Chondrocyte (in vitro differentiated cells): ENCODE measurements around the gene HOTAIR. TPM values are rescaled to one million over a fixed set of nuclear protein-coding genes. Genes with fewer than 3 reads are reported as not detected.

Source experiments
- DNase-seq: peaks from one replicate; pipeline ENCODE4 v3.0.0; 2021; ENCODE audit warnings: mixed read lengths, low spot score
- H3K27ac Mint-ChIP-seq: one replicate; pipeline ENCODE4 v1.8.0; 2021; ENCODE audit warnings: mild to moderate bottlenecking, moderate library complexity, mixed read lengths; ENCODE audit not compliant: unreplicated experiment
- H3K27me3 Mint-ChIP-seq: 2 replicates; pipeline ENCODE4 v1.8.0; 2021; ENCODE audit warnings: low read depth, mixed read lengths
- H3K36me3 Mint-ChIP-seq: 2 replicates; pipeline ENCODE4 v1.8.0; 2021; ENCODE audit warnings: low read depth, mixed read lengths
- H3K4me1 Mint-ChIP-seq: 2 replicates; pipeline ENCODE4 v1.8.0; 2021; ENCODE audit warnings: low read depth, mild to moderate bottlenecking, mixed read lengths
- H3K4me3 Mint-ChIP-seq: one replicate; pipeline ENCODE4 v1.8.0; 2021; ENCODE audit warnings: mild to moderate bottlenecking, moderate library complexity, mixed read lengths; ENCODE audit not compliant: unreplicated experiment
- H3K9me3 Mint-ChIP-seq: 2 replicates; pipeline ENCODE4 v1.8.0; 2021; ENCODE audit warnings: low read depth, mixed read lengths
- CTCF ChIP-seq: fragments of 200-600 bp; sonication (generic); IDR thresholded peaks from 2 replicates; pipeline ENCODE4 v1.5.0; 2021; ENCODE audit warnings: antibody characterized with exemption, mild to moderate bottlenecking, moderate library complexity
- total RNA-seq: library from RNA; stranded (reverse); gene quantifications from 3 replicates; pipeline ENCODE4 v1.2.1, GENCODE V29; 2021

Gene HOTAIR
- total RNA-seq, 1 donor from 2014 or later = not detected

- peaks cover 91% of the 10 kb centered on the region for H3K27me3 Mint-ChIP-seq
- H3K27ac Mint-ChIP-seq = no peak overlapping the region
- no peak overlapping the region for H3K4me3 Mint-ChIP-seq
- peaks cover 3% of the 10 kb centered on the region for H3K36me3 Mint-ChIP-seq
- DNase-seq = no peak
- TF ChIP-seq CTCF = no peak
- no peaks in the 10 kb centered on the region for H3K4me1 Mint-ChIP-seq
- H3K9me3 Mint-ChIP-seq = no peaks in the 10 kb centered on the region
Observed at GRCh38 chr12:53983950-53984572, 9.3 kb upstream of the HOTAIR start.

GRCh38 chr12:53983568-53983949, 8.8 kb upstream of the HOTAIR start:
- Mint-ChIP-seq H3K4me3 (no peak overlapping the region), H3K27ac (no peak overlapping the region), H3K4me1 (no peaks in the 10 kb centered on the region), H3K36me3 (peaks cover 3% of the 10 kb centered on the region), H3K27me3 (peaks cover 91% of the 10 kb centered on the region), H3K9me3 (no peaks in the 10 kb centered on the region)
- no peak for TF ChIP-seq CTCF
- no peak for DNase-seq

GRCh38 chr12:53982648-53983567, 8.2 kb upstream of the HOTAIR start:
- H3K4me1 Mint-ChIP-seq = no peaks in the 10 kb centered on the region
- no peak for TF ChIP-seq CTCF
- H3K4me3 Mint-ChIP-seq = no peak overlapping the region
- H3K9me3 Mint-ChIP-seq = no peaks in the 10 kb centered on the region
- H3K36me3 Mint-ChIP-seq = peaks cover 3% of the 10 kb centered on the region
- no peak for DNase-seq
- no peak overlapping the region for H3K27ac Mint-ChIP-seq
- H3K27me3 Mint-ChIP-seq = peaks cover 90% of the 10 kb centered on the region

- no peak overlapping the region for H3K4me3 Mint-ChIP-seq
- no peak for DNase-seq
- peaks cover 89% of the 10 kb centered on the region for H3K27me3 Mint-ChIP-seq
- H3K9me3 Mint-ChIP-seq = no peaks in the 10 kb centered on the region
- peaks cover 3% of the 10 kb centered on the region for H3K36me3 Mint-ChIP-seq
- no peak overlapping the region for H3K27ac Mint-ChIP-seq
- TF ChIP-seq CTCF = no peak
- no peaks in the 10 kb centered on the region for H3K4me1 Mint-ChIP-seq
Observed at GRCh38 chr12:53981634-53982565, 7.1 kb upstream of the HOTAIR start.
